Measurements from ENCODE around the gene OTOP1. TPM values are rescaled to one million over a fixed set of nuclear protein-coding genes. Genes with fewer than 3 reads are reported as not detected.
"Not testable (repeated sequence)": the region's sequence is repeated elsewhere in the genome, so short reads cannot be mapped to it uniquely, and the experiment has no call there.

Gene OTOP1
- total and polyA plus RNA-seq, 4 donors = 0.11 TPM; not detected in 3

DNA sequence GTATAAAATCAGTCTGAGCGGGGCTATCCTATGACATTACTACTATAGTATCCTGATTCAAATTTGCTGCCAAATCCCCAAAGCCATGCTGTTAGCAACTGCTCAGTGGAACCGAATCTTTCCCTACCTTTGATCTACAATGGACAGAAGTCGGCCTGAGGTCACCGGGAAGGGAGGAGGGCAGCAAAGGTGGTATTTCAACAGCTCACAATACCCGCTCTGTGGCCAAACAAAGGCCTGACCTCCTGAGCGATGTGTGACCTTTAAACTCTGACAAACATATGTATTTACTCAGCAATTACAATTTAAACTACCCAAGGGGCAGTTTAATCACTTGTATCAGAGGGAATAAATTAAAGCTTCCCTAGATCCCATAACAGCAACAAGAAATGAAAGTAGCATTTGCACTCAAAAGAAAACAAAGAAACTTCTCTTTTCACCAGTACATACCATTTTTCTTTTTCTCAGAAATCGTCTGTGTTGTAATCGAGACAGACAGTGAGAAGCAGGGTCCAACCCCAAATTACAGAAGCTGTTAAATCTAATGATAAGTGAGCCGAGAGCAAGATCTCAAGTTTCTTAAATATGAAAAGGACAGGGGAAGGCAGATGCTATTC is 32.9 kb upstream of the OTOP1 start:
- Histone ChIP-seq H3K27ac (ENCODE audit: low read depth, low read length) (no peak overlapping the region), H3K27me3 (ENCODE audit: control insufficient read depth, insufficient read depth, low read length) (no peaks in the 10 kb centered on the region), H3K9me3 (ENCODE audit: control insufficient read depth, insufficient read depth, low read length) (no peaks in the 10 kb centered on the region), H3K4me1 (ENCODE audit: control insufficient read depth, insufficient read depth, low read length) (peaks cover 2% of the 10 kb centered on the region), H3K4me3 (ENCODE audit: low read depth, low read length) (no peak overlapping the region), H3K36me3 (ENCODE audit: control insufficient read depth, insufficient read depth, low read length) (no peaks in the 10 kb centered on the region)
- DNase-seq (ENCODE audit: low read depth in 4 of 6, low spot score in 6 of 6) = no peak
- 13% methylated on average over 6 of the region's 9 CpGs for WGBS (ENCODE audit: insufficient coverage)

DNA sequence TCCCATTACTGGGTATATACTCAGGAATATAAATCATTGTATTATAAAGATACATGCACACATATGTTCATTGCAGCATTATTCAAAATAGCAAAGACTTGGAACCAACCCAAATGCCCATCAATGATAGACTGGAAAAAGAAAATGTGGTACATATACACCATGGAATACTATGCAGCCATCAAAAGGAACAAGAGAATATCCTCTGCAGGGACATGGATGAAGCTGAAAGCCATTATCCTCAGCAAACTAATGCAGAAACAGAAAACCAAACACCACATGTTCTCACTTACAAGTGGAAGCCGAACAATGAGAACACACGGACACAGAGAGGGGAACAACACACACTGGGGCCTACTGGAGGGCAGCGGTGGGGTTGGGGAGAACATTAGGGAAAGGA is 31.0 kb upstream of the OTOP1 start:
- WGBS (ENCODE audit: insufficient coverage) = 80% methylated on average over 3 of the region's 3 CpGs
- not testable (repeated sequence) for DNase-seq (ENCODE audit: low read depth in 4 of 6, low spot score in 6 of 6); H3K27ac ChIP-seq (ENCODE audit: low read depth, low read length); H3K9me3 ChIP-seq (ENCODE audit: control insufficient read depth, insufficient read depth, low read length); H3K36me3 ChIP-seq (ENCODE audit: control insufficient read depth, insufficient read depth, low read length); H3K27me3 ChIP-seq (ENCODE audit: control insufficient read depth, insufficient read depth, low read length); H3K4me3 ChIP-seq (ENCODE audit: low read depth, low read length)
- peaks cover 10% of the 10 kb centered on the region for H3K4me1 ChIP-seq (ENCODE audit: control insufficient read depth, insufficient read depth, low read length)

DNA sequence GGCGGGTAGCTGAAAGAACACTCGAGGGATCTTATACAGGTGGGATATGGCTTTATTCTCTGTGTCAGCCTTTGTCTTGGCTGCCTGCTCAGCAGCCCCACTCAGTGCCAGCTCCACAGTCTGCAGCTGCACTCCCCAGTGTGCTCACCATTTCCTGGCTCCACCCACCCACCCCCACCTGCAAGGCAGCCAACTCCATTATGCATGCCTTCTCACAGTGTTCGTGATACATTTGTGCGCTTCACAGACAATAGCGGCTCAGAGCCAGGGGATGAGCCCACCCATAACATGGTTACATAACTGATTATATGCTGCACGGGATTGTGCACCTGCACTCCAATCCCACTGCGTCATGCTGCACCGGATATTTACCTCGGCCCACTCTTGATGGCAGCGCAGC is 30.1 kb upstream of the OTOP1 start:
- H3K4me1 ChIP-seq (ENCODE audit: control insufficient read depth, insufficient read depth, low read length) = peaks cover 10% of the 10 kb centered on the region
- peak in 1 of 6 donors; percentile 49 for DNase-seq (ENCODE audit: low read depth in 4 of 6, low spot score in 6 of 6)
- WGBS (ENCODE audit: insufficient coverage) = 86% methylated on average over 10 of the region's 10 CpGs

DNA sequence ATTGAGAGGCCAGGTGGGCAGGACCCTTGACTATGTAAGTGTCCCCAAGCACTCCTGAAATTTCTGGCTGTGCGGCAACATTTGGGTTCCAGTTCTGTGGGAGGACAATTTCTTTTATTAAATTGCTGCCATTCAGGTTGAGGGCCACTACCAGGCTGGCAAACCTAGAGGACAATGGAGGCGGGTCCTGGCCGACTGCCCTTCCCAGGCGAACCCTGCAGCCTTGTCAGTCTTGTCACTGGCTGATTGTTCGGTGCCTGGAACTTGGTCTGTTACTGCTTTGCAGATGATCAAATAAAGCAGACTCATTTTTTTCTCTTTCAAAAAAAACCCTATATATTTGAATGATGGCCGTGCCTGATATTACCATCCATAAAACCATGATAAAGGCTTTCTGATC is 27.9 kb upstream of the OTOP1 start:
- no peak overlapping the region for H3K27ac ChIP-seq (ENCODE audit: low read depth, low read length)
- H3K4me3 ChIP-seq (ENCODE audit: low read depth, low read length) = no peak overlapping the region
- peak in 2 of 6 donors; percentile 3 to 41 for DNase-seq (ENCODE audit: low read depth in 4 of 6, low spot score in 6 of 6)
- no peaks in the 10 kb centered on the region for H3K36me3 ChIP-seq (ENCODE audit: control insufficient read depth, insufficient read depth, low read length)
- H3K9me3 ChIP-seq (ENCODE audit: control insufficient read depth, insufficient read depth, low read length) = no peaks in the 10 kb centered on the region
- H3K4me1 ChIP-seq (ENCODE audit: control insufficient read depth, insufficient read depth, low read length) = peaks cover 14% of the 10 kb centered on the region
- no peaks in the 10 kb centered on the region for H3K27me3 ChIP-seq (ENCODE audit: control insufficient read depth, insufficient read depth, low read length)
- 39% methylated on average over 5 of the region's 6 CpGs for WGBS (ENCODE audit: insufficient coverage)

More for the DNA sequence above, 30.1 kb upstream of the OTOP1 start:
- Histone ChIP-seq H3K9me3 (ENCODE audit: control insufficient read depth, insufficient read depth, low read length) (no peaks in the 10 kb centered on the region), H3K27me3 (ENCODE audit: control insufficient read depth, insufficient read depth, low read length) (no peaks in the 10 kb centered on the region), H3K4me3 (ENCODE audit: low read depth, low read length) (no peak overlapping the region), H3K36me3 (ENCODE audit: control insufficient read depth, insufficient read depth, low read length) (no peaks in the 10 kb centered on the region), H3K27ac (ENCODE audit: low read depth, low read length) (no peak overlapping the region)

DNA sequence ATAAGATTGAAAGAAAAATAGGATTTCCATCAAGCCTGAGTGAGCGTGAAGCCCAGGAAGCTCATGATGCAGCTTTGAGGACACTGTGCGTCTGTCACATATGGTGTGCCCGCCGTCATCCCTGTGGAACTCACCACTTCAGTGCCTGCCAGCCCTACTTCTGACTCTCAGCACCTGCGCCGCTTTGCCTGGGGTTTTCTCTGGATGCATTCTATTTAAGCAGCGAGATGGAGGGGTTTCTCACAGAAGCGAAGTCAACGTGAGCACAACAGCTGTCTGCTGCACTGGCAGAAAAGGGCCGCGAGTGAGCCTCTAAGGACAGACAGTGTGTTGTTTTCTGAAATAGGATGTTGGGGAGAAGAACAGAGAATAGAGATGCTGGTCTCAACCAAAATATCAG is 27.5 kb upstream of the OTOP1 start:
- peaks cover 19% of the 10 kb centered on the region for H3K4me1 ChIP-seq (ENCODE audit: control insufficient read depth, insufficient read depth, low read length)
- 62% methylated on average over 9 of the region's 11 CpGs for WGBS (ENCODE audit: insufficient coverage)
- H3K36me3 ChIP-seq (ENCODE audit: control insufficient read depth, insufficient read depth, low read length) = no peaks in the 10 kb centered on the region
- H3K9me3 ChIP-seq (ENCODE audit: control insufficient read depth, insufficient read depth, low read length) = no peaks in the 10 kb centered on the region
- no peak overlapping the region for H3K4me3 ChIP-seq (ENCODE audit: low read depth, low read length)
- DNase-seq (ENCODE audit: low read depth in 4 of 6, low spot score in 6 of 6) = peak in 3 of 6 donors; percentile 15 to 75 (median 15)
- no peaks in the 10 kb centered on the region for H3K27me3 ChIP-seq (ENCODE audit: control insufficient read depth, insufficient read depth, low read length)
- H3K27ac ChIP-seq (ENCODE audit: low read depth, low read length) = no peak overlapping the region

DNA sequence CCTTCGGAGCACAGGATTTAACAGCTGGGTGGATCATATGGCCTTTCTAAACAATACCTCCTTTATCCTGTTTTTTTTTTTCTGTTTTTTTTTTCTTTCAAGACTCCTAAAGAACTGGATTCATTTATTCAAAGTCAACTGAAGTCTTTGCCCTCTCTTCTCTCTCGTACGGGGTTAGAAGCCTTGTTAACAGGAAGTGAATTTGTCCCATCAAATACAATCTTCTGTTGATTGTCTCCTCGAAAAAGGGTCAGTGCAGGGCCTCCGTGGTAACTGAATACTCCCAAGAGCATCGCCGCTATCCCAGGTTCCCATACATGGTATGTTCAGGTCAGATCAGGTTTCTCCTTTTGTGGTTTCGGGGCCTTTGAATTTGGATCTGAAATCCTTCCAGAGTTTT is 23.1 kb upstream of the OTOP1 start:
- Histone ChIP-seq H3K36me3 (ENCODE audit: control insufficient read depth, insufficient read depth, low read length) (peaks cover 5% of the 10 kb centered on the region), H3K9me3 (ENCODE audit: control insufficient read depth, insufficient read depth, low read length) (no peaks in the 10 kb centered on the region), H3K4me3 (ENCODE audit: low read depth, low read length) (no peak overlapping the region), H3K27me3 (ENCODE audit: control insufficient read depth, insufficient read depth, low read length) (no peaks in the 10 kb centered on the region), H3K27ac (ENCODE audit: low read depth, low read length) (no peak overlapping the region), H3K4me1 (ENCODE audit: control insufficient read depth, insufficient read depth, low read length) (peaks cover 28% of the 10 kb centered on the region)
- DNase-seq (ENCODE audit: low read depth in 4 of 6, low spot score in 6 of 6) = no peak
- WGBS (ENCODE audit: insufficient coverage) = 75% methylated on average over 4 of the region's 8 CpGs

DNA sequence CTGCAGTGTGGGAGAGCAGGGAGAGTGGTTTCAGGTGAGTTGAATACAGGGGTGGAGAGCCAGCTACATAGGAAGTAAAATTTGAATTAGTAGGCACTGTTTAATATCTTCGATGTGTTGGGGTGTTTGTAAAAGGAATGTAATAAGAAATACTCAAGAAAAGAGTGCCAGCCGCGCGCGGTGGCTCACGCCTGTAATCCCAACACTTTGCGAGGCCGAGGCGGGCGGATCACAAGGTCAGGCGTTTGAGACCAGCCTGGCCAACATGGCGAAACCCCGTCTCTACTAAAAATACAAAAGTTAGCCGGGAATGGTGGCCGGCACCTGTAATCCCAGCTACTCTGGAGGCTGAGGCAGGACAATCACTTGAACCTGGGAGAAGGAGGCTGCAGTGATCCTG is 22.6 kb upstream of the OTOP1 start:
- not testable (repeated sequence) for H3K27me3 ChIP-seq (ENCODE audit: control insufficient read depth, insufficient read depth, low read length); H3K36me3 ChIP-seq (ENCODE audit: control insufficient read depth, insufficient read depth, low read length); H3K9me3 ChIP-seq (ENCODE audit: control insufficient read depth, insufficient read depth, low read length); H3K27ac ChIP-seq (ENCODE audit: low read depth, low read length); DNase-seq (ENCODE audit: low read depth in 4 of 6, low spot score in 6 of 6); H3K4me3 ChIP-seq (ENCODE audit: low read depth, low read length)
- 94% methylated on average over 15 of the region's 15 CpGs for WGBS (ENCODE audit: insufficient coverage)
- H3K4me1 ChIP-seq (ENCODE audit: control insufficient read depth, insufficient read depth, low read length) = peaks cover 24% of the 10 kb centered on the region

DNA sequence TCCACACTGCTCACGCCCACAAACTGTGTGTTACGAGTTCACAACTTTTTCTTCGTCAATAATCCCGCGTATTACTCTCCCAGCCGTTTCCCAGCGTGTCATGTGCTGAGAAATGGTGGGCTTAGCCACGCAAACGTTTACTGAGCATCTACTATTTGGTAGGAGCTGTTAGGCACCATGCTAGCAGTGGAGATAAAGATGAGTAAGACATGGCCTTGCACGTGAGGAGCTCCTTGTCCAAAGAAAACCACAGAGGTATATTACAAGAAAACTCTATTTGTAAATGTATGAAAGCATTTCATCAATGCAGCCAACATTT is 22.1 kb upstream of the OTOP1 start:
- H3K27me3 ChIP-seq (ENCODE audit: control insufficient read depth, insufficient read depth, low read length) = no peaks in the 10 kb centered on the region
- 42% methylated on average over 6 of the region's 10 CpGs for WGBS (ENCODE audit: insufficient coverage)
- H3K4me1 ChIP-seq (ENCODE audit: control insufficient read depth, insufficient read depth, low read length) = peaks cover 19% of the 10 kb centered on the region
- H3K36me3 ChIP-seq (ENCODE audit: control insufficient read depth, insufficient read depth, low read length) = peaks cover 14% of the 10 kb centered on the region
- DNase-seq (ENCODE audit: low read depth in 4 of 6, low spot score in 6 of 6) = peak in 1 of 6 donors; percentile 9
- H3K4me3 ChIP-seq (ENCODE audit: low read depth, low read length) = peak overlapping the region; percentile 67
- H3K27ac ChIP-seq (ENCODE audit: low read depth, low read length) = peak overlapping the region; percentile 87
- H3K9me3 ChIP-seq (ENCODE audit: control insufficient read depth, insufficient read depth, low read length) = no peaks in the 10 kb centered on the region

DNA sequence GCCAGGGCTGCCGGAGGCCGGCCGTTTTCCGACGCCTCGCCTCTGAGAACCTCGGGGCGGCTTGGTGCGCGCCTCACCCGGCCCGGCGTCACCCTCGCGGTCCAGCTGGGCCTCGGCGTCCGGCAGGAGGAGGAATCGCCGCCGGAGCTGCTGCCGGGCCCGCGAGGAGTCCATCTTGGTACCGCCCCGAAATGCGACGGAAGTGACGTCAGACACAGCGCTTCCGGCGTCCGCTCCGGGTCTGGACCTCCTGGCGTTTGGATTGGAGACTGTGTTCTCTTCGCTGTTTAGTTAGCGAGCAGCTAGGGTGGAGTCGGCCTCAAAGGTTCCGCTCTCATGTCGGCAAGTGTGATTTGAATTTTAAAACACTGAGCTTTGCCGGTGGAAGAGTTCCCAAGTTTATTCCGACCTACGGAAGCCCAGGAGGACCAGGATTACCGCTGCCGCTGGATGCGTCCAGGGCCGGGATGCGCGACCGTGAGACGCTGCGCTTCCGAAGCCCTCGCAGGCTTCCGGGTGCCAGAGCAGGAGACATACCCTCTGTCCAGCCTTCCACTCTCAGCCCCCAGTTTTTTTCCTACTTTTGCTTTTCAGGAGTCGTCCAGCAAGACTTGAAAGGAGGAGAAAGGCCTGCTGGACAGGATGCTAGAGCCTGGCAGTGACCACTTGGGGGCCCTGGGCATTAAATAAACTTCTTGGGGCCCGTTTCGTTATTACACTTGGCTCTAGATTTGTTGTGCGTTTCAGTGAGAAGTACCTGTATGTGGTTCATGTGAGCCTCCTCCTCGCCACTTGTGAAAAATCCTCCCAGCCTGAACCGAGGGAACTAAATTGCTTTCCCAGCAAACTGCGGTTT is 21.5 kb upstream of the OTOP1 start, which contains the start of gene TMEM128:
Gene TMEM128, minus strand, starts transcription at position 195 of the 856 bp plus-strand sequence. Its CDS starts 21 bp downstream, at position 174.
- Histone ChIP-seq H3K9me3 (ENCODE audit: control insufficient read depth, insufficient read depth, low read length) (no peaks in the 10 kb centered on the region), H3K4me3 (ENCODE audit: low read depth, low read length) (peak within 1 kb of the TSS; percentile 67), H3K27ac (ENCODE audit: low read depth, low read length) (peak within 1 kb of the TSS; percentile 87), H3K36me3 (ENCODE audit: control insufficient read depth, insufficient read depth, low read length) (peaks cover 20% of the 10 kb centered on the region), H3K4me1 (ENCODE audit: control insufficient read depth, insufficient read depth, low read length) (peaks cover 18% of the 10 kb centered on the region), H3K27me3 (ENCODE audit: control insufficient read depth, insufficient read depth, low read length) (no peaks in the 10 kb centered on the region)
- 0% methylated on average over 59 of the region's 62 CpGs for WGBS (ENCODE audit: insufficient coverage)
- DNase-seq (ENCODE audit: low read depth in 4 of 6, low spot score in 6 of 6) = peak; percentile 90 to 99 (median 94)

DNA sequence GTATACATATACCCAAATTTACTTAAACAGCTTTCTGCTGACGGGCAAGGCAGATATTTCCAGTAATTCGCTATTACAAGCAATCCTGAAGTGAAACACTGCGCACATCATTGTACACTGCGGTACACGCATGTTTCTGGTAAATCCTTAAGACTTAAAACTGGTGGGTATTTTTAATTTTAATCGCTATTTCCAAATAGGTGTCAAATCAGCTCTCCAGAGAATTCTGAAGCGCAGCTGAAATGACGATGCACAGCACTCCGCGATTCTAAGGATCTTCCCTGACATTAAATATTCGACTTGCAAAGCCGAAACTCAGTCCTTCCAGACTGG is 20.9 kb upstream of the OTOP1 start:
- peak overlapping the region; percentile 67 for H3K4me3 ChIP-seq (ENCODE audit: low read depth, low read length)
- peaks cover 26% of the 10 kb centered on the region for H3K36me3 ChIP-seq (ENCODE audit: control insufficient read depth, insufficient read depth, low read length)
- no peak for DNase-seq (ENCODE audit: low read depth in 4 of 6, low spot score in 6 of 6)
- H3K27me3 ChIP-seq (ENCODE audit: control insufficient read depth, insufficient read depth, low read length) = no peaks in the 10 kb centered on the region
- peaks cover 18% of the 10 kb centered on the region for H3K4me1 ChIP-seq (ENCODE audit: control insufficient read depth, insufficient read depth, low read length)
- 0% methylated on average over 7 of the region's 12 CpGs for WGBS (ENCODE audit: insufficient coverage)
- peak overlapping the region; percentile 87 for H3K27ac ChIP-seq (ENCODE audit: low read depth, low read length)
- no peaks in the 10 kb centered on the region for H3K9me3 ChIP-seq (ENCODE audit: control insufficient read depth, insufficient read depth, low read length)
